ENCODE results near the gene SMAGP.

The SMAGP gene

GRCh38 chr12:51218607-51219161 is 51.5 kb downstream of the SMAGP start:
- no peaks in the 10 kb centered on the region for H3K9me3 ChIP-seq (replicated peaks; ENCODE audit: low read length)
- peak overlapping the region; percentile 99 for H3K4me2 ChIP-seq (ENCODE audit: low read length)
- peak overlapping the region; percentile 89 for H3K9ac ChIP-seq (ENCODE audit: low read depth, low read length)
- H3K36me3 ChIP-seq (ENCODE audit: insufficient read depth, low read length): no peaks in the 10 kb centered on the region
- peaks cover 12% of the 10 kb centered on the region for H3K4me1 ChIP-seq (ENCODE audit: control insufficient read depth, insufficient read depth, low read length)
- H3K27me3 ChIP-seq (ENCODE audit: control insufficient read depth, insufficient read depth, low read length): no peaks in the 10 kb centered on the region
- H3K4me3 ChIP-seq (ENCODE audit: low read length): peak overlapping the region; percentile 87

- Histone ChIP-seq H3K4me3 (ENCODE audit: low read length) (peak within 1 kb of the TSS; percentile 87), H3K4me1 (ENCODE audit: control insufficient read depth, insufficient read depth, low read length) (peaks cover 12% of the 10 kb centered on the region), H3K9ac (ENCODE audit: low read depth, low read length) (peak within 1 kb of the TSS; percentile 89), H3K9me3 (replicated peaks; ENCODE audit: low read length) (no peaks in the 10 kb centered on the region), H3K4me2 (ENCODE audit: low read length) (peak within 1 kb of the TSS; percentile 99), H3K36me3 (ENCODE audit: insufficient read depth, low read length) (no peaks in the 10 kb centered on the region), H3K27me3 (ENCODE audit: control insufficient read depth, insufficient read depth, low read length) (no peaks in the 10 kb centered on the region)
These were observed 52.1 kb downstream of the SMAGP start, which contains the start of gene POU6F1 for GRCh38 chr12:51217968-51218606. Gene POU6F1, minus strand, starts transcription at chr12:51218062. Its CDS starts 11,226 bp downstream, at chr12:51206836.

- Histone ChIP-seq H3K4me3 (ENCODE audit: low read length) (peak overlapping the region; percentile 87), H3K36me3 (ENCODE audit: insufficient read depth, low read length) (no peaks in the 10 kb centered on the region), H3K4me1 (ENCODE audit: control insufficient read depth, insufficient read depth, low read length) (peaks cover 12% of the 10 kb centered on the region)
These were observed 52.9 kb downstream of the SMAGP start for GRCh38 chr12:51217133-51217967.

GRCh38 chr12:51216642-51217041 is 53.6 kb downstream of the SMAGP start:
- Histone ChIP-seq H3K36me3 (ENCODE audit: insufficient read depth, low read length) (no peaks in the 10 kb centered on the region), H3K9ac (ENCODE audit: low read depth, low read length) (peak overlapping the region; percentile 83), H3K4me2 (ENCODE audit: low read length) (peak overlapping the region; percentile 96), H3K4me3 (ENCODE audit: low read length) (peak overlapping the region; percentile 87), H3K4me1 (ENCODE audit: control insufficient read depth, insufficient read depth, low read length) (peaks cover 12% of the 10 kb centered on the region), H3K27me3 (ENCODE audit: control insufficient read depth, insufficient read depth, low read length) (no peaks in the 10 kb centered on the region), H3K9me3 (replicated peaks; ENCODE audit: low read length) (no peaks in the 10 kb centered on the region)

More at GRCh38 chr12:51217133-51217967, 52.9 kb downstream of the SMAGP start:
- H3K4me2 ChIP-seq (ENCODE audit: low read length): peak overlapping the region; percentile 99
- peak overlapping the region; percentile 85 for H3K9ac ChIP-seq (ENCODE audit: low read depth, low read length)
- no peaks in the 10 kb centered on the region for H3K27me3 ChIP-seq (ENCODE audit: control insufficient read depth, insufficient read depth, low read length)
- H3K9me3 ChIP-seq (replicated peaks; ENCODE audit: low read length): no peaks in the 10 kb centered on the region

- Histone ChIP-seq H3K4me3 (ENCODE audit: low read length) (no peak overlapping the region), H3K36me3 (ENCODE audit: insufficient read depth, low read length) (peaks cover 3% of the 10 kb centered on the region), H3K27me3 (ENCODE audit: control insufficient read depth, insufficient read depth, low read length) (no peaks in the 10 kb centered on the region), H3K9ac (ENCODE audit: low read depth, low read length) (no peak overlapping the region), H3K9me3 (replicated peaks; ENCODE audit: low read length) (no peaks in the 10 kb centered on the region), H3K4me2 (ENCODE audit: low read length) (no peak overlapping the region), H3K4me1 (ENCODE audit: control insufficient read depth, insufficient read depth, low read length) (peaks cover 12% of the 10 kb centered on the region)
These were observed 55.3 kb downstream of the SMAGP start for GRCh38 chr12:51214895-51215294.

- H3K4me3 ChIP-seq (ENCODE audit: low read length): no peak overlapping the region
- no peaks in the 10 kb centered on the region for H3K27me3 ChIP-seq (ENCODE audit: control insufficient read depth, insufficient read depth, low read length)
- H3K9ac ChIP-seq (ENCODE audit: low read depth, low read length): no peak overlapping the region
- H3K36me3 ChIP-seq (ENCODE audit: insufficient read depth, low read length): peaks cover 3% of the 10 kb centered on the region
- no peaks in the 10 kb centered on the region for H3K9me3 ChIP-seq (replicated peaks; ENCODE audit: low read length)
- no peak overlapping the region for H3K4me2 ChIP-seq (ENCODE audit: low read length)
- H3K4me1 ChIP-seq (ENCODE audit: control insufficient read depth, insufficient read depth, low read length): no peaks in the 10 kb centered on the region
These were observed 59.4 kb downstream of the SMAGP start for GRCh38 chr12:51210690-51211395.

GRCh38 chr12:51209259-51209658 is 61.0 kb downstream of the SMAGP start:
- H3K9ac ChIP-seq (ENCODE audit: low read depth, low read length): no peak overlapping the region
- H3K36me3 ChIP-seq (ENCODE audit: insufficient read depth, low read length): peaks cover 3% of the 10 kb centered on the region
- no peaks in the 10 kb centered on the region for H3K27me3 ChIP-seq (ENCODE audit: control insufficient read depth, insufficient read depth, low read length)
- no peak overlapping the region for H3K4me3 ChIP-seq (ENCODE audit: low read length)
- H3K9me3 ChIP-seq (replicated peaks; ENCODE audit: low read length): no peaks in the 10 kb centered on the region
- no peaks in the 10 kb centered on the region for H3K4me1 ChIP-seq (ENCODE audit: control insufficient read depth, insufficient read depth, low read length)
- H3K4me2 ChIP-seq (ENCODE audit: low read length): no peak overlapping the region

GRCh38 chr12:51208016-51208660 is 62.1 kb downstream of the SMAGP start:
- no peaks in the 10 kb centered on the region for H3K27me3 ChIP-seq (ENCODE audit: control insufficient read depth, insufficient read depth, low read length)
- no peak overlapping the region for H3K4me2 ChIP-seq (ENCODE audit: low read length)
- H3K9me3 ChIP-seq (replicated peaks; ENCODE audit: low read length): no peaks in the 10 kb centered on the region
- H3K4me3 ChIP-seq (ENCODE audit: low read length): no peak overlapping the region
- peaks cover 3% of the 10 kb centered on the region for H3K36me3 ChIP-seq (ENCODE audit: insufficient read depth, low read length)
- no peaks in the 10 kb centered on the region for H3K4me1 ChIP-seq (ENCODE audit: control insufficient read depth, insufficient read depth, low read length)
- no peak overlapping the region for H3K9ac ChIP-seq (ENCODE audit: low read depth, low read length)

GRCh38 chr12:51205350-51205749 is 64.9 kb downstream of the SMAGP start:
- H3K9ac ChIP-seq (ENCODE audit: low read depth, low read length): no peak overlapping the region
- no peak overlapping the region for H3K4me3 ChIP-seq (ENCODE audit: low read length)
- H3K9me3 ChIP-seq (replicated peaks; ENCODE audit: low read length): no peaks in the 10 kb centered on the region
- no peaks in the 10 kb centered on the region for H3K4me1 ChIP-seq (ENCODE audit: control insufficient read depth, insufficient read depth, low read length)
- H3K27me3 ChIP-seq (ENCODE audit: control insufficient read depth, insufficient read depth, low read length): no peaks in the 10 kb centered on the region
- H3K4me2 ChIP-seq (ENCODE audit: low read length): no peak overlapping the region
- H3K36me3 ChIP-seq (ENCODE audit: insufficient read depth, low read length): no peaks in the 10 kb centered on the region

- Histone ChIP-seq H3K4me3 (ENCODE audit: low read length) (no peak overlapping the region), H3K36me3 (ENCODE audit: insufficient read depth, low read length) (no peaks in the 10 kb centered on the region), H3K9me3 (replicated peaks; ENCODE audit: low read length) (no peaks in the 10 kb centered on the region), H3K27me3 (ENCODE audit: control insufficient read depth, insufficient read depth, low read length) (no peaks in the 10 kb centered on the region), H3K4me1 (ENCODE audit: control insufficient read depth, insufficient read depth, low read length) (no peaks in the 10 kb centered on the region), H3K4me2 (ENCODE audit: low read length) (no peak overlapping the region), H3K9ac (ENCODE audit: low read depth, low read length) (no peak overlapping the region)
These were observed 67.5 kb downstream of the SMAGP start for GRCh38 chr12:51202718-51203117.

- Histone ChIP-seq H3K9me3 (replicated peaks; ENCODE audit: low read length) (no peaks in the 10 kb centered on the region), H3K4me2 (ENCODE audit: low read length) (no peak overlapping the region), H3K4me3 (ENCODE audit: low read length) (no peak overlapping the region), H3K4me1 (ENCODE audit: control insufficient read depth, insufficient read depth, low read length) (no peaks in the 10 kb centered on the region), H3K27me3 (ENCODE audit: control insufficient read depth, insufficient read depth, low read length) (no peaks in the 10 kb centered on the region), H3K9ac (ENCODE audit: low read depth, low read length) (no peak overlapping the region), H3K36me3 (ENCODE audit: insufficient read depth, low read length) (no peaks in the 10 kb centered on the region)
These were observed 69.4 kb downstream of the SMAGP start for GRCh38 chr12:51200806-51201205.
